Measurements from ENCODE around the gene CD55. TPM values are rescaled to one million over a fixed set of nuclear protein-coding genes. Genes with fewer than 3 reads are reported as not detected.

The CD55 gene
- total and polyA plus RNA-seq, 4 donors = 160 to 293 (median 255) TPM

DNA sequence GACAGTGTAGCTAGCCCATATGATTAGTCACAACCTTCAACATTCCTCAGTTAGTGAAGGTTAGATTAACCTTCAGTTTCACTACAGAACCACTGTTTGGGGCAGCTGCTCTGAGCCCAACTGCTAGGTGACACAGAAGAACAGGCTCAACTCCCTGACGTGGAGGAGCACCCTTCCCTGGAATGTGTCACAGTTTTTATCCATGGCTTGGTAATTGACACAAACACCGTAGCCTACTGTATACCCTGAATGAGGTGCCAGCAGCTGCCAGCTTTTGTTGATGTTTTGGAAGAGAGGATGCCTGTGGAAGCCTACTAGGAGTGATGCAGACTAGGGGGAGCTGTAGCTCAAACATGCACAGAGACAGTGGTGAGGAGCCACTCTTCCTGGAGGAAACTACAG, 76.0 kb downstream of the CD55 start:
- Histone ChIP-seq H3K27ac (ENCODE audit: low read depth in 1 of 2, low read length in 1 of 2) (no peak overlapping the region), H3K4me3 (no peak overlapping the region), H3K4me1 (ENCODE audit: control insufficient read depth in 5 of 5, insufficient read depth in 5 of 5, low read length in 5 of 5) (no peaks in the 10 kb centered on the region), H3K9ac (ENCODE audit: insufficient read depth in 1 of 2, low read length in 2 of 2) (no peak overlapping the region), H3K27me3 (ENCODE audit: control insufficient read depth in 3 of 3, insufficient read depth in 3 of 3, low read length in 2 of 3) (no peaks in the 10 kb centered on the region), H3K9me3 (ENCODE audit: control insufficient read depth in 4 of 4, insufficient read depth in 3 of 4, low read length in 3 of 4) (no peaks in the 10 kb centered on the region), H3K36me3 (ENCODE audit: control insufficient read depth in 4 of 4, insufficient read depth in 4 of 4, low read length in 4 of 4) (no peaks in the 10 kb centered on the region)
- TF ChIP-seq, protein P1, sequence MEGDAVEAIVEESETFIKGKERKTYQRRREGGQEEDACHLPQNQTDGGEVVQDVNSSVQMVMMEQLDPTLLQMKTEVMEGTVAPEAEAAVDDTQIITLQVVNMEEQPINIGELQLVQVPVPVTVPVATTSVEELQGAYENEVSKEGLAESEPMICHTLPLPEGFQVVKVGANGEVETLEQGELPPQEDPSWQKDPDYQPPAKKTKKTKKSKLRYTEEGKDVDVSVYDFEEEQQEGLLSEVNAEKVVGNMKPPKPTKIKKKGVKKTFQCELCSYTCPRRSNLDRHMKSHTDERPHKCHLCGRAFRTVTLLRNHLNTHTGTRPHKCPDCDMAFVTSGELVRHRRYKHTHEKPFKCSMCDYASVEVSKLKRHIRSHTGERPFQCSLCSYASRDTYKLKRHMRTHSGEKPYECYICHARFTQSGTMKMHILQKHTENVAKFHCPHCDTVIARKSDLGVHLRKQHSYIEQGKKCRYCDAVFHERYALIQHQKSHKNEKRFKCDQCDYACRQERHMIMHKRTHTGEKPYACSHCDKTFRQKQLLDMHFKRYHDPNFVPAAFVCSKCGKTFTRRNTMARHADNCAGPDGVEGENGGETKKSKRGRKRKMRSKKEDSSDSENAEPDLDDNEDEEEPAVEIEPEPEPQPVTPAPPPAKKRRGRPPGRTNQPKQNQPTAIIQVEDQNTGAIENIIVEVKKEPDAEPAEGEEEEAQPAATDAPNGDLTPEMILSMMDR (IDR thresholded peaks at IDR 0.05; ENCODE audit: control extremely low read depth, extremely low read depth) = no peak
- no peak for DNase-seq
- 68 to 75% methylated on average over 2 of the region's 2 CpGs for WGBS, 2 donors
- ATAC-seq (ENCODE audit: insufficient read depth, low FRiP score) = no peak

DNA sequence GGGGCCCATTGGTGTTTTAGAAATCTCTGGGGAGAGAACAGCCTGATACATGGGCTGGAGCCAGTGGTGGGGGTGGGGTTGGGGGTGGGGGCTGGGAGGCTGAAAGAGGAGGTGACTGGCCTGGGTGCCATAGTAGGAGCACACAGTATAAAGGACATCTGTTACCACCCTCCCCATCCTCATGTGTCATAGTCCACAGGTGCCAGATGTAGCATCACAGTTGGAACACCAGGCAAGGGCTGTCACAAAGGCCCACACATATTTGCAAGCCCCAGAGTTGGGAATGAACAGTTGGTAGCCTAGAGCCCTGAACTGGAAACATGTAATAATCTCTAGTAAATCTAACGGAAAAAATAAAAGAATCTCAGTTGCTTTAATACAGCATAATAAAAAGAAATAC, 77.5 kb downstream of the CD55 start:
- no peak overlapping the region for H3K27ac ChIP-seq (ENCODE audit: low read depth in 1 of 2, low read length in 1 of 2)
- no peak overlapping the region for H3K4me3 ChIP-seq
- H3K27me3 ChIP-seq (ENCODE audit: control insufficient read depth in 3 of 3, insufficient read depth in 3 of 3, low read length in 2 of 3) = no peaks in the 10 kb centered on the region
- DNase-seq (no peak), ATAC-seq (ENCODE audit: insufficient read depth, low FRiP score) (no peak)
- TF ChIP-seq, protein P1 (IDR thresholded peaks at IDR 0.05; ENCODE audit: control extremely low read depth, extremely low read depth) = no peak
- WGBS, 2 donors = 93 to 97% methylated on average over 1 of the region's 1 CpG
- no peak overlapping the region for H3K9ac ChIP-seq (ENCODE audit: insufficient read depth in 1 of 2, low read length in 2 of 2)
- H3K36me3 ChIP-seq (ENCODE audit: control insufficient read depth in 4 of 4, insufficient read depth in 4 of 4, low read length in 4 of 4) = no peaks in the 10 kb centered on the region
- no peaks in the 10 kb centered on the region for H3K4me1 ChIP-seq (ENCODE audit: control insufficient read depth in 5 of 5, insufficient read depth in 5 of 5, low read length in 5 of 5)
- H3K9me3 ChIP-seq (ENCODE audit: control insufficient read depth in 4 of 4, insufficient read depth in 3 of 4, low read length in 3 of 4) = no peaks in the 10 kb centered on the region

DNA sequence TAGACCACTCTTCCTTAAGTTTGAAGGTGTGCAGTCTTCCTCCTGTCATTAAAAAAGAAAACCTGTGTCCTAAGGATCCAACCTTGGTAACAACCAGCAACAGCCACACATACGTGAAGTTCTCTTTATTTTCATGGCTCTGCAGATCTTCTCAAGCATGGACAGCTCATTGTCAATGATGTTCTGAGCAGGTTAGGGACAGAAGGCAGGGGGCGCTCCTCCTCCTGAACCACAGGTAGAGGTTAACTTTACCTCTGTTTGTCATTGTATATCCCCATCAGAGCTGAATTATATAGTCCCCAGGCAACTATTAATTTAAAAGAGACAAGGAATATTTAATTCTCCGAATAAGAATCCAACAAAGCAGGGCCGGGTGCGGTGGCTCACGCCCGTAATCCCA, 80.1 kb downstream of the CD55 start:
- ATAC-seq (ENCODE audit: insufficient read depth, low FRiP score) = no peak
- H3K4me3 ChIP-seq = no peak overlapping the region
- TF ChIP-seq, protein P1 (IDR thresholded peaks at IDR 0.05; ENCODE audit: control extremely low read depth, extremely low read depth) = no peak
- no peak for DNase-seq
- no peaks in the 10 kb centered on the region for H3K4me1 ChIP-seq (ENCODE audit: control insufficient read depth in 5 of 5, insufficient read depth in 5 of 5, low read length in 5 of 5)
- no peaks in the 10 kb centered on the region for H3K27me3 ChIP-seq (ENCODE audit: control insufficient read depth in 3 of 3, insufficient read depth in 3 of 3, low read length in 2 of 3)
- H3K9me3 ChIP-seq (ENCODE audit: control insufficient read depth in 4 of 4, insufficient read depth in 3 of 4, low read length in 3 of 4) = no peaks in the 10 kb centered on the region
- H3K36me3 ChIP-seq (ENCODE audit: control insufficient read depth in 4 of 4, insufficient read depth in 4 of 4, low read length in 4 of 4) = no peaks in the 10 kb centered on the region
- no peak overlapping the region for H3K27ac ChIP-seq (ENCODE audit: low read depth in 1 of 2, low read length in 1 of 2)
- 95 to 96% methylated on average over 7 of the region's 7 CpGs for WGBS, 2 donors
- no peak overlapping the region for H3K9ac ChIP-seq (ENCODE audit: insufficient read depth in 1 of 2, low read length in 2 of 2)

DNA sequence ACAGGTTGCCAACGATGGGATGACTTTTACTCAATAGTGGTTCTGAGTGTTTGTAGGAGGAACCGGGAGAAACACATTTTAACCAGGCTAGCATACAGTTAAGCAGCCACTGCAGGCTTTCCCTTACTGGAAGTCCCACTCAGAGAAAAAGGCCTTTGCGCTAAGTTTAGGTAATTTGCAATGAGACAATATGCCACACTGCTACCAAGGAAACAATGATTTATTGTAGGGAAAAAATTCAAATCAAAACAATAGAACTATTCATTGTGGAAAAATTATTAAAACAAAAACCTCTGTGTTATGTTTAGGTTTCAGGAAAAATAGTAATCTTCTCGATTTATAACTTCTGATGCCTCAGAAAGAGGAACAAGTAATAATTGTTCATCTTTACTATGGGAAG, 81.3 kb downstream of the CD55 start:
- 56 to 64% methylated on average over 4 of the region's 4 CpGs for WGBS, 2 donors
- no peaks in the 10 kb centered on the region for H3K4me1 ChIP-seq (ENCODE audit: control insufficient read depth in 5 of 5, insufficient read depth in 5 of 5, low read length in 5 of 5)
- no peak overlapping the region for H3K9ac ChIP-seq (ENCODE audit: insufficient read depth in 1 of 2, low read length in 2 of 2)
- no peaks in the 10 kb centered on the region for H3K27me3 ChIP-seq (ENCODE audit: control insufficient read depth in 3 of 3, insufficient read depth in 3 of 3, low read length in 2 of 3)
- no peak overlapping the region for H3K4me3 ChIP-seq
- no peak overlapping the region for H3K27ac ChIP-seq (ENCODE audit: low read depth in 1 of 2, low read length in 1 of 2)
- DNase-seq (no peak), ATAC-seq (ENCODE audit: insufficient read depth, low FRiP score) (no peak)
- H3K9me3 ChIP-seq (ENCODE audit: control insufficient read depth in 4 of 4, insufficient read depth in 3 of 4, low read length in 3 of 4) = no peaks in the 10 kb centered on the region
- H3K36me3 ChIP-seq (ENCODE audit: control insufficient read depth in 4 of 4, insufficient read depth in 4 of 4, low read length in 4 of 4) = no peaks in the 10 kb centered on the region
- TF ChIP-seq, protein P1 (IDR thresholded peaks at IDR 0.05; ENCODE audit: control extremely low read depth, extremely low read depth) = no peak
